NCI-H2227 (cell line): Measurements from ENCODE around the gene TMEM171.

Source experiments
- DNase-seq: peaks from one replicate; lab custom pipeline; 2025; ENCODE audit not compliant: unreplicated experiment; lab: John Stamatoyannopoulos, UW

The TMEM171 gene

DNA sequence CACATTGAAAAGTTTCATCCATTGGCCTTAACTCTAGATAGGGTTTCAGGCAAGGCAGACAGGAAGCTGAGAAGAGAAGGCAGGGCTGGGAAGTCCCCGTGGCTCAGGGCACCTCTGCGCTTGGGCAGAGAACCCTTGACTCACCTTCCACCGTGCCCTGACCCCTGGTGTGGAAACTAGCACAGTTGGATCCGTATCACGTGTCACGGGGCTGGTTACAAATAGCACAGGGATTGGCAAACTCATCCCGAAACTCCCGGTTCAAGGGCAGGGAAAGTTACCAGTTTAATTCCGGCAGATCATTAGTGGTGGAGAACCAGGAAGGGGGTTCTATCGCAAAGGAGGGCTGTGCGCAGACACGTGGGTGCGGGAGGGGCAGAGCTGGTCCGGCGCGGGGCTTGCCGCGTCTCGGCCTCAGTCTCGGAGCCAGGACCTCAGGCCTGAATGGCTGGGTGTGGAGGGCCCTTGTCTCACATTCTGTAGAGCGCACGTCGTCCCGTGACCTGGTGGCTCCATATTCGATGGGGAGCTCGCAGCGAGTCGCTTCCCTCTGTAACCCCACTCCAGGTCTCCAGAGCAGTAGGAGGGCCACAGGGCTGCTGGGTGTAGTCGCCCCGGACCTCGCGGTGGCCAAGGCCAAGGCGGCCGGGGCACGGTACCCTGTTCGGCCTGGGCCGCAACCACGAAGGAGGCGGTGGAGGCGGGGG lies 771 bp upstream of the TMEM171 start:
- DNase-seq = no peak

DNA sequence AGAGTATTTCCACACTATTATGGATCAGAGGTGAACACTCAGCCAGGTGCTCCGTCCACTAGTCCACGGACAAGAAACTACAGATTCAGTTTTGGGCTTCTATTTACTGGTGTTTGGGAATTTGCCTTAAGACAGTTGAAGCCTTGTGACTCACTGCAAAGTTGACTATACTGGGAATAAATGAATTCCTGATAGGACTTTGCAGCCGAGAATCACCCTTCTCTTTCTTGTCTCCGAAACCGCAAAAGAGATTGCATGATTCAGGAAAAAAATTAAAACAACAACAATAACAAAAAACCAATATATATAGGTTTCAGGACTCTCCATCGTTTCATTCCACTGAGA lies 716 bp downstream of the TMEM171 start:
- DNase-seq = no peak

DNA sequence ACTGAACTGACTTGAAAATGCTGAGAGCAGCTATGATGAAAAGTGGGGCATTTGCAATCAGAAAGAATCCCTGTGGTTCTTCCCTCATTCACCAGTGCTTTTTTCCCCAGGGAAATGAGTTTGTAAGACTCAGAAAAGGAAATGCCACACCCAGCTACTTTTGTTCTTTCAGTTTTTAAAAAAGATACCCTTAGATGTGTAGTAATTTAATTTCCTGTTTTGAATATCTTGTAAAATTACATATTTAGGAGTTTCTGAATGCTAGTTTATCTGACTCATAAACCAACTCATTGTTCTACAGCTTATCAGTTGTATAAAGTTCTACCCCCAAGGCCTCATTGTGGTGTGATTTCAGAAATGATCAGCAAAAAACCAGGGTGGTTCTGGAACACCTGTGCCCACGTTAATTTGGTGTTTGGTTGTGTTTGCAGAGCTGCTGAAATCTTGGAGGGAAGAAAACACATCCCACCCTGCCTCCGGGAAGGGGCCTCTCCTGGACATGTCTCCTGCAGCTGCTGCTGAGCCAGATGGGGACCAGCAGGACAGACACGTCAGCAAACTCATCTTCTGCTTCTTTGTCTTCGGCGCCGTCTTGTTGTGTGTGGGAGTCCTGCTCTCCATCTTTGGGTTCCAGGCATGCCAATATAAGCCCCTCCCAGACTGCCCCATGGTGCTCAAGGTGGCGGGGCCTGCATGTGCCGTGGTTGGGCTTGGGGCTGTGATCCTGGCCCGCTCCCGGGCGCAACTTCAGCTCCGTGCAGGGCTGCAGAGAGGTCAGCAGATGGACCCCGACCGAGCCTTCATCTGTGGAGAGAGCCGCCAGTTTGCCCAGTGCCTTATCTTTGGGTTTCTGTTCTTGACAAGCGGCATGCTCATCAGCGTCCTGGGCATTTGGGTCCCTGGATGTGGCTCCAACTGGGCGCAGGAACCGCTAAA lies 2.8 kb downstream of the TMEM171 start:
- no peak for DNase-seq

DNA sequence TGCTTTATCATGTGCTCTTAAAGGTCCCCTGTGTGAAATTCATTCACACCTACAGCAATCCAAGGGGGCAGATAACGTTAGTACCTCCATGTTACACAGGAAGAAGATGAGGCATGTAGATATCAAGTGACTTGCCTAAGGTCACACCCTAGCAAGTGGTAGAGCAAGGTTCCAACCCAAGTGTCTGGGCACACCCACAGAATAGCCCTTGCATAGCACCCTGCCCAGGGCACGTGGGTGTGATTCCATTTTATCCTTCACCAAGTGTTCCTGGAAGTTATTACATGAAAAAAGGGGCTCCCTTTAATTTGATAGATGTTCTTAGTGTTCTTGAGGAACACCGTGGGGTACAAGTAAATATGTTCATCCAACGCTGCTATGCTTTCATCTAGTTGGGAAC lies 4.9 kb downstream of the TMEM171 start:
- DNase-seq = no peak

DNA sequence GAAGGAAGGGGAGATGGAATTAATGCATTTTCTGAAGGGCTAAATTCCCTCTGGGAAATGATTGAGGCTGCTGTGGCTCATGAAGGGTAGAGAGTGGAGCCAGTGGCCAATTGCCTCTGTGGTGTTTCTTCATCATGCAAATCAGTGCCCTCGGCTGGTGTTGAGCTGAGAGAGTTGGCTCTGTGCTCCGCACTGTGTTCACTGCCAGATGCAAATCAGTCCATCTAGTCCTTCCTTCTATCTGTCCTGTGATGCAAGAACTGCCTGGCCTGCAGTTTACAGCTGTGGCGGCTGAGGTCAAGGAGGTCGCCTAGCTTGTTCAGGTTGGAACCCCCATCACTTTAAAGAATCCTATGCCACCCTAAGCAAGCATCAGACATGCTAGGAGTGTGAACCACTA lies 6.0 kb downstream of the TMEM171 start:
- DNase-seq = no peak

DNA sequence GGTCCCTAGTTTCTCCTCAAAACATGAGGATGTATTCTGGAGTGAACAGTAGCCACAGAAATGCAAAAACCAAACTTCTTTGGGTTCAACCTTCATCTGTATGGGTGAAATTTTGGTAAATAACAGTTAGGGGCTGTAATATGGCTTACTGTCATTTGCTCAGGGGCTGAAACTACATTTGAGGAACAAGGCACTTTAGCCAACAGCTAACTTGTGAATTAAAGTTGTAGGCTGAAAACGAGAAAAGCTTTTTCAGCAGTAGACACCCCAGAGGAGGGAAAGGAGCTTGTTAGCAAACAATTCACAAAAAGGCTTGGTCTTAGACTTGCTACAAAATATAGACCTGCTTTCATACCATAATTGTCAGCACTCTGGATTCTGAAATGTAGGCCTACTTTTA lies 6.6 kb downstream of the TMEM171 start:
- no peak for DNase-seq

DNA sequence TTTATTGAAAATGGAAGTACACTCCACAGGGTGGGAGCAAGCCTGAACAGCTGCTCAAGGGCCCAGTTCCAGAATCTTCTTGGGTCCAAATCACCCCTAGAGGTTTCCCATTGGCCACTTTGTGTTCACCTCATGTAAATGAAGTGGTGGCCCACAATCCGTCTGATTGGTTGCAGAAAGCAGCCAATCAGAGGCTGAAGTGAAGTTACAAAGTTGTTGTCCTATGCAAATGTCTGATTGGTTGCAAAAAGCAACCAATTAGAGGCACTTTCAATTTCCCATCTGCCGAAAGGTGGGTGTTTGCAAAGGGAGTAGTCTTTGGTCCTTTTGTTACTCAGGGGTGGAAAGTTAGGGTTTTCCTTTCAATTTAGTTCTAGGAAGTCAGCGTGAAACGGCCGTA lies 8.8 kb downstream of the TMEM171 start:
- DNase-seq = no peak

DNA sequence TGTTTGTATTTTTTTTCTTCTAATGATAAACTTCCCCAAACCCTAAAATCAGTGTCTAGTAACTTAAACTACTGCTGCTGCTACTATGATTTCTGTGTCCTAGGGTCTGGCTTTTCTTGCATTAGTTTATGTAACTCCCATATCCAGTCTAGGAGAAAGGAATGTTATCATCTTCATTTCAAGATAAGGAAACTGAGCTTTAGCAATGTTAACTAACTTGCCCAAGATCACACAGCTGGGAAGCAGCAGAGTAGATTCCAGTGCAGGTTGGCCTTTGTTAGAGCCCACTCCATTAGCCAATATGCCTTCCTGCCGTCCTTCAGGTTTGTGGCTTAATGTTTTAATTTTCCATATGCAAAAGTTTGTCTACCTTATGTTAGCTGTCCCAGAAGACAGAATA lies 10.4 kb downstream of the TMEM171 start:
- no peak for DNase-seq

DNA sequence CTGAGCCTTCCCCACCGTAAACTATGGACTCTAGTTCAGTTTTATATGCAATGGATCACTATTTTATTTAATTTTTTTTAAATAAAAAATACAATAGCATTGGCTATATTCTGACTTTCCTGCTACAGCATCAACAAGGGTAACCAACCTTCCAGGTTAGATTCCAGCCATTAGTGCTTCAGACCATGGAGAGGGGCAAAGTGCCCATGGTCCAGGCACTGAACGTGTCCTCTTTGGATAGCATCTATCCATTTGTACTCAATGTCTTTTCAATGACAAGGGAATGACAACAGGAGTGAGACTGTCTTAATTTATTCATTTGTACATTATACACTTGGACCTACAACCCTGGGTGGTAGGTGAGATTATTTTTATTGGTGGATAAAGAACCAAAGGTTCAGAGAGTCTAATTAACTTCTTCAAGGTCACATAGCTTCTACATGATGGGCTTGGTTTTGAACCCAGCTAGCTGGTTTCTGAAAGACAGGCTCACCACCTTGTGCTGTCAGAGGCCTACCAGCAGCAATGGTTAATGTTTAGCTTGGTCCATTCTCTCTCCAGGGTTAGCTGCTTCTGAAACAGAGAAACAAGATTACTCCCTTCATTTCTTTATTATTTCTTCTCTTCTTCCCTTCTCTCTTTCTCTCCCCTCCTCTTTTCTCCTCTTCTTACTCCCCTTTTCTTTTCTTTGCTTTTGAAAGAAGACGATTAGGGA lies 11.5 kb downstream of the TMEM171 start:
- DNase-seq = no peak

DNA sequence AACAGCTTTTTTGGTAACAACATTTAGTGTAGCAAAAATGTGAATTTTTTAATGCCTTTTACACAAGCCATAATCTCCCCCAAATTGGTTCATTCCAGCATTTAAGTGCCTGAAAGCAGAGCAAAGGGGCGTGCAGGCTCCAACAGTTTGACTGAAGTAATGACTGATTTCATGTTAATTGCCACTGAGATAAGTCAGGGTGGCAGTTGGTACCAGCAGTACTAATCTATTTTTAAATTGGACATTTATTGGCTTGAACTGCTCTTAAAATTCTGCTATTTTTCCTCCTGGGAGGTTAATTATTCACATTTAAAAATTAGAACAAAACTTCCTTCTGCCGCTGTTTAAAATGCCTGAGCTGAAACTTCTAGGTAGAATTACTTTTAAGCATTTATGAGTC lies 12.4 kb downstream of the TMEM171 start:
- no peak for DNase-seq

DNA sequence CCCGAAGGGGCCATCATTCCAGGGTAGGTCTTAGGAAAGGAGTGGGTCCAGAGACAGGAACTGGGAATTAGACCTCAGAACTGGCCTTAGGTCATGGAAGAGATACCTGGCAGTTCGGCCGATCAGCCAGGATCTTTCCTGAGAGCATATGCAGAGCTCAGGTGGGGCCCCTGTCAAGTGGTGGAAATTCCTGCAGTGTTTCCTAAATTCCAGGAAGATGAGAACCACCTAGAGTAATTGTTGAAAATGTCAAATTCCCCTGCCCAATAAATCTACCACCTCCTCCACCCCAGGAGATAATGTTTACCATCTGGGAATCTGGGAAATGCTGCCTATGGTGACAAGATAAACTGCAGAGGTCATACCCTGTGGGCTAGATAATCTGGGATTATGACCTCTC lies 14.6 kb downstream of the TMEM171 start:
- no peak for DNase-seq

DNA sequence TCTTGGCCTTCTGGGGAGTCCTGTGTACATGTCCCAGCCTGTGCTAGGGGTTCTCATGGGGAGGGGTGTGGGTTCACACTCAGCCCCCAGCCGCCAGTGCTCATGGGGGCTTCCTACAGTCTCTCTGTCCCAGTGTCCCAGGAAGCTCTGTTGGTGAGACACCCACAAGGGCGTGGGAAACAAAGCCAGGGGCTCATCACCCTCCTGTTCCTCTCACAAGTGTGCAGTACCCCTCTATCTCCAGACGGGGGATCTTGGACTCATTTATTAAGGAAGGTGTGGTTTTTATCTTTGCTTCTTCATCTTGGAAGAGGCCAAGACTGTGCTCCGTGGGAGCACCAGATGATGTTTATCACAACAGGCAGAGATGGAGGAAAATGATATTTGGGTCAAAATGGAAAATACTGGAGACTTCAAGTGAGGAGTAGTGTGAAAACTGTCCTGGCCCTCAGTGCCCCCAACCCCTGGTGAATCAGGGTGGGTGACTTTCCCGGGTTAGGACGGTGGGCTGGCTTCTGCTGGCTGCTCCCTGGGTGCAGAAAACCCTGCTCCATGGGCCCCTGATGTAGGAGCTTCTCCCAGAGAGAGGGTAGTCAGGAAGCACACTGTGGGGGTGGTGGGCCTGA lies 15.2 kb downstream of the TMEM171 start:
- peak; percentile 4 for DNase-seq

DNA sequence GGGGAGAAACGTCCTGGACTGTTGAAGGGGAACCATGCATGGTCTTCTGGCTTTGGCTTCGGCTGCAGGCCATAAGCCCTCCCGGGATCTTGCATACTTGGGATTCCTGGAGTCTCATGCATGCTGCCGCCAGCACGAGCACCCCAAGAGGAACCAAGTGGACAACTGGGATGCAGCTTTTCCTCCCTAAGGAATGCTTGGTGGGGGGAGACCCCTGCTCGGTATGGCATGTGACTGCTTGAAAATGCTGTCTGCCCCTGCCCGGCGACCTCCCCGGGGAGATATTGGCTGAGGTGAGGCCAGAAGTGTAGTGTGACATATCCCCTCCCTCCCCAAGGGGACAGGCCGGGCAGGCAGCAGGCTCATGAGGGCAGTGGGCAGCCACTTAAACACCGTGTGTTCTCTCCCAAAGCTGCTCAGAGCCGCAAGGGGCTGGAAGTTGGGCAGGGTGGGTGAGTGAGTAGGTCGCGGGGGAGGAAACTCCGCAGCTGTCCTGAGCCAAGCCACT lies 15.7 kb downstream of the TMEM171 start:
- DNase-seq = no peak

DNA sequence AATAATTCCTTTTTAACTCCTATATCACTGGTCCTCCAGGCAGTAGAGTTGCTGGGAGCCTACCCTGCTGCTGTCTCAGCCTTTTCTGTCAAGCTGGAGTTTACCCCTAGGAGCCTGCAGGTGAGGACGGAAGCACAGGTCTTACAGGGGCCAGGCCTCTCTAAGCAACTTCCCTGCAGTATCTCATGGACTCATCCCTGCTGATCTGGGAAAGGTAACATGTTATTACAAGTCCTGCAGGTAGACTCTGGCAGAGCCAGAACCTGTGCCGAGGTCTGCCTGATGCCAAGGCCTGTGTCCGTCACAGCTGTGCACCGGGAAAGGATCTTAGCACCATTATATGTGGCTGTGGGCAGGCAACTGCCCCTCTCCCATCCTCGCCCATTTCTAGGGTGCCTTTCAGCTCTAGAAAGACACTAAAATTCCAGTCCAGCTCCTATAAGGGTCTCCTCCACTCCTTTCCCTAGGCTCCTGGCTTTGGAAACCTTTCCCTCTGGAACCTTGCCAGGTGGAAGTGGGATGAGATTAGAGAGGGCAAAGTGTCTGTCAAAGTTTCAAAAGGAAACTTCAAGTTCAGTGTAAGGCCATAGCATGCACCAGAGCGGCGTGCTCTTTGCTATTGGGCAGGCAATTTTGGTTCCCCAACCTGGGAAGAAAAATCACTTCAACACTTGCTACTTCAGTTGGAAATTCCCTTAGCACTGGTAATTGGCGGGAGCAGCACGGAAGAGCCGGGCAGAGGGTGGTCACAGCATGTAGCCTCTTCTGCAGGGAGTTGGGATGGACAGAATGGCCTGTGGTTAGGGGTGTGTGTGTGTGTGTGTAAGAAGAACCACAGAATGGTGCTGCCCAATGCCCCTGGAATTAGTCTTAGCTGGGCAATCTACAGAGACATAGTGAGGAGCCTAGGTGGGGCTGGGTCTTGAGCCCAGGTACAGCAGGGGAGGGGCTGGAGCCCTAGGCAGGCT lies 17.5 kb downstream of the TMEM171 start:
- DNase-seq = no peak

DNA sequence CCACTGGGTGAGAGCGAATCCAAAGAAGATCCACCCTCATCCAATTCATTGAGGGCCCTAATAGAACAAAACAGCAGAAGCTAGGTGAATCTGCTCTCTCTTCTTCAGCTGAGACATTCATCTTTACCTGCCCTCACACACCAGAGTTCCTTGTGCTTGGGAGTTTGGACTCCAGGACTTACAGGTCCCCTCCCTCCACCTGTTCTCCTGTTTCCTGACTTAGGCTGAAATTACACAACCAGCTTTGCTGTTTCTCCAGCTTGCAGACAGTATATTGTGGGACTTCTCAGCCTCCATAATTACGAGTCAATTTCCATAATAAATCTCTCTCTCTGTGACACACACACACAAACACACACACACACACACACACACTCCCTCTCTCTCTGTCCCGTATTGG lies 19.1 kb downstream of the TMEM171 start:
- no peak for DNase-seq

DNA sequence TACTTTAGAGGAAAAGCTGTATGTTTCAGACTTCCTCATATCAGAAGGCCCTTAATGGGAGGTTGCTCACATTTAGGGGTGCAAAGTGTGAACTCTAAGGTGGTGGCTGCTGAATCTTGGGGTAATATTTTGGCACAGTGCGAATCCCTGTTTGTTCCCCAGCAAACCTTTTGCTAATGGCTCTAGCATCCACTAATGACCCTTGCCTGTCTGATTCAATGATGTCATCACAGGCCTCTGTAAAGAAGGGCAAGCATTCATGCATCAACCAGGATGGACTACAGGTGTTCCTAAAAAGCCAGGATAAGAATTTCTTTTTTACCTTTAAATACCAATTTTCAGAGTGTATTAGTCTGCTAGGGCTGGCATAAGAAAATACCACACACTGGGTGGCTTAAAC lies 20.4 kb downstream of the TMEM171 start:
- DNase-seq = no peak

DNA sequence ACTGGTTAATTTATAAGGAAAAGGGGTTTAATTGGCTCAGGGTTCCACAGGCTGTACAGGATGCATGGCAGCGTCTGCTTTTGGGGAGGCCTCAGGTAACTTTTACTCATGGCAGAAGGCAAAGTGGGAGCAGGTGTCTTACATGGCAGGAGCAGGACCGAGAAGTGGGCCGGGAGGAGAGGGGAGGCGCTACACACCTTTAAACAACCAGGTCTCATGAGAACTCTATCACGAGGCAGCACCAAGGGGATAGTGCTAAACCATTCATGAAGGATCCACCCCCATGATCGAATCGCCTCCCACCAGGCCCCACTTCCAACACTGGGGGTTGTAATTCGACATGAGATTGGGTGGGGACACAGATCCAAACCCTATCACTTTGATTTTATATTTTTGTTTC lies 21.7 kb downstream of the TMEM171 start:
- no peak for DNase-seq

DNA sequence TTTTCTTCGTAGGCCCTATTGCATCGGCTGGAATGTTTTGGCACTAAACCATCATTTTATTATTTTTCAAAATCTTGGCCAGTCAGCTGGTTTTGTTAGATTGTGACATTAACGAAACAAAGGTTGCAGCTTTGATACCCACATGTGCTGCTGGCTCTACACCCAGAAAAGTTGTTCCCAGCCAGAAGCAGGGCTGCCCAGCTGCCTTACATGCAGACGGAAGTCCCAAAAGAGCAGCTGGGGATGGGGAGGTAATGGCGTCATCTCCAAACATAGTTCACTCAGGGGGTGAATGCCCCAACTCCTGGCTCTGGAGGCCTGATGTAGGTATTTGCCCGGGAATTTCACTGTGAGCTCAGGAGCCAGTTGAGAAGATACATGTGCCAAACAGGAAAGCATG lies 23.3 kb downstream of the TMEM171 start:
- no peak for DNase-seq

DNA sequence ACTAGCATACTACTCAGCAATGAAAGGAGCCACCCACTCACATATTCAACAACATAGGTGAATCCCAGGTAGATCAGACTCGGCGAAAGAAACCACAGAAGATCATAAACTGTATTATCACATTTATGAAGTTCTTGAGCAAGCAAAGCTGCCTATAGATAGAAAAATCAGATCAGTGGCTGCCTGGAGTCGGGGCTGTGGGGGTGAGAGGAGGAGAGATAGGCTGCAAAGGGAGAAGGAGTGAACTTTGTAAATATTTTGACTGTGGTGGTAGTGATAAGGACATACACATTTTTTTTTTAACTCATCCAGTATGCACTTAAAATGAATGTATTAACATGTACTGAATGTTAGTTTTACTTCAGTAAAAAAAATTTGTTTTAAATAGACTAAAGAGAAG lies 29.2 kb downstream of the TMEM171 start:
- no peak for DNase-seq

DNA sequence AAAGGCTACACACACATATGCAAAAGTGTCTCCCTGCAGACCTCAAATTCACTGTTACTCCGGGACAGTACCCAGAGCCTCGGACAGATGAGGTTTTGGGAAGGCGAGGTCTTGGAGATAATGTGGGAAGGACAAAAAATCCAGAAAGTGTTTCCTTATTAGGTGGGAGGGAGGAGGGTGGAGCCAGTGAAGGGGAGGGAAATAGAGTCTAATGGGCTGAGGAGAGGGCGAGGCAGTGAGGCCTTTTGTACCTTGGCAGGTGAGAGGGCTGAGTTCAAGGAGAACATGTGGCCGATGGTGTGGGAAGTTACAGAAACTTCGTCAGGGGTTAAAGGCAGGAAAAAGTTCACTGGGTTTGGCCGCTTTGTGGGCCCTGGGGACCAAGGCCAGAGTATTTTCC lies 30.5 kb downstream of the TMEM171 start:
- no peak for DNase-seq
